Stimulated activated CD4-positive, alpha-beta T cell treated with anti-CD3 and anti-CD28 coated beads, Interleukin-12 subunit alpha, Interleukin-12 subunit beta, amount 100 ng/mL, for 24 hours (primary cell): ENCODE data around the gene MDK.

Experiments used
- DNase-seq, 2 experiments: peaks; one replicate each; pipeline ENCODE4 v3.0.0-alpha.2; 2020; ENCODE audit warnings: low read depth in 2 of 2

MDK gene

GRCh38 chr11:46347637-46348311 is 33.7 kb upstream of the MDK start:
- no peak for DNase-seq

DNA sequence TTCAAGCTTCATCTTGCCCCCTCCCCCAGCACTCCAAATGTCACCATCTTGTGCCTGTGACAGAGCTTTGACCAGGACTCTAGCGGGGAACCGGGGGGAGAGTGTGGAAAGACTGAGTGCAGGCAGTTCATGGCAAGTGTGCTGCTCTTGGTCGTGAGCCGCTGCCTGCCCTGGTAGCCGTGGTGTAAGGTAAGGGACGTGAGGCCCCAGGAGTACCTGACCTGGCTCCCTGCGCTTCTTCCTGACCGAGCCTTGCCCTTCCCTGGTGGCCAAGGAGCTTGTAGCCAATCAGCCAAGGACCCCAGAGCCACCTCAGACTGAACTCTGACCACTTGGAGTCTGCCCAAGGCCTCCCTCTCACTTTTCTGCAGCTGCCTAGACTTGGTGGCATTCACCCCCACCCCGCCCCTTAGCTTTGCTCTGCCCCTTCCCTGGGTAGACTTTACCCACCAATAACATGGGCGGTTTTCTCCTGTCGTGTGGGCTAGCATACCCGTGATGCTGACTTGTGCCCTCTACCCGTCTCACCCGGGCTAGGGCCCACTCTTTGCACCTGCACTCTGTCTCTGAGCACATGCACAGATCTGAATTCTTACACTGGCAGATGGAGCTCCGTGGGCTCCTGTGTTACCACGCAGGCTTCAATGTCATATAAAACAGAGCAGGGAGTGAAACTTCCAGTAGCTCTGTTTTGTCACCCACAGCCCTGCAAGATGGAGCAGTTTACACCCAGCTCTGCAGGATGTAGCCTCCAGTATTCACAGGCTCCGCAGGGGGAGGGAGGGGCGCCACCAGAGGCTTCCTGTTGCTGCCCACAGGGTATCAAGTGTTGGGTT is 32.7 kb upstream of the MDK start:
- DNase-seq, result peak in 1 of 2 experiments; percentile 54

GRCh38 chr11:46350695-46351094 is 30.8 kb upstream of the MDK start:
- no peak for DNase-seq

- no peak for DNase-seq
Measured at GRCh38 chr11:46351148-46351547, 30.3 kb upstream of the MDK start.

GRCh38 chr11:46351606-46352005 is 29.9 kb upstream of the MDK start:
- DNase-seq, result no peak

DNA sequence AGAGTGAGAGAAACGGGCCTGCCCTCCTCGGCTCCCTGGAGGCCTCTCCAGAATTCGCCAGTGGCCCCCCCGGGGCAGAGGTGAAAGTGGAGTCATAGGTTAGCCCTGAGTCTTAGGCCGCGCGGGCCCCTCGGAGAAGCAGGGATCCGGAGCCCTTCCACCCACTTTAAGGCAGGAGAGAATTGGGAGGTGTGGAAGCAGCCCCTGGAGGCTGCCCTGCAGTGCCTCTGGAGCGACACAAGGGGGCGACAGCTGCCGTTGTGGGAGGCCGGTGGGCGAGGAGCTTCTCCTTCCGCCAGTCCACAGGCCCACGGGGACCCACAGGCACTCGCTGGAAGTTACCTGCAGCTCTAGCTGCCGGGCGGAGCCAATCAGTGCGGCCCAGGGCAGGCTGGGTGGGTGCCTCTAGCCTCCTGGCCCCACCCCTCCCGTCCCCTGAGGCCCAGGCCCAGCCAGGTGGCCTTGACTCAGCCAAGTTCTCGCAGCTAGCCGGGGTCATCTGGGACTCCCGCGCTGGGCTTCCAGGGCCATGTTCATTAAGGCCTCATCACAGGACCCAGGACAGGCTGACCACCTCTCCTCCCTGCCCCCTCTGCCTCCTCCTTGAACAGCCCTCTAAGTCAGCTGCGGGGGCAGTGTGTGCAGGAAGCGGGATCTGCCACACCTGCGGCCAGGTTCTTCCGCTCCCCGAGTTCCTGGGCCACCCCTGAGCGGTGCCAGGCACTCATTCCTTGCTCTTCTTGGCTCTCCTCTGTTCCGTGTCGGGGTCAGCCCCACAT is 29.2 kb upstream of the MDK start:
- DNase-seq, result peak in 1 of 2 experiments; percentile 61

DNA sequence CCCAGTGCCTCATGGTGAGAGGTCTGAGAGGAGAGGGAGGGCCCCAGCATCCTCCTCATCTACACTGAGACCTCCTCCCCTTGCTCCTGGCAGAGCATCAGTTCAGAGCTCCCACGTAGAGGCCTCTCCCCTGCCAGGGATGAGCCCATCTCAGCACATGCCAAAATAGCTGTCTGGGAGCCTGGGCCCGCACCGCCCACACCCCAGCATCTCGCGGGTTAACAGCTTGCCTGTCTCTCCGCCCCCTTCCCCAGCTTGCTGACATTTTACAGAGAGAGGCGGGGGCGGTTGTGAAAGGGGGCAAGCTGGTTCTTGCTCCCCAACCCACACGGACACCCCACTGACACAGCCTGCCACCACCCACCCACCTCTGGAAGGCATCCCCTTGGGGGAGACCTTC is 27.8 kb upstream of the MDK start:
- peak in 1 of 2 experiments; percentile 62 for DNase-seq

GRCh38 chr11:46356924-46357482 is 24.5 kb upstream of the MDK start:
- DNase-seq, result no peak

GRCh38 chr11:46357483-46357936 is 24.0 kb upstream of the MDK start:
- no peak for DNase-seq

DNA sequence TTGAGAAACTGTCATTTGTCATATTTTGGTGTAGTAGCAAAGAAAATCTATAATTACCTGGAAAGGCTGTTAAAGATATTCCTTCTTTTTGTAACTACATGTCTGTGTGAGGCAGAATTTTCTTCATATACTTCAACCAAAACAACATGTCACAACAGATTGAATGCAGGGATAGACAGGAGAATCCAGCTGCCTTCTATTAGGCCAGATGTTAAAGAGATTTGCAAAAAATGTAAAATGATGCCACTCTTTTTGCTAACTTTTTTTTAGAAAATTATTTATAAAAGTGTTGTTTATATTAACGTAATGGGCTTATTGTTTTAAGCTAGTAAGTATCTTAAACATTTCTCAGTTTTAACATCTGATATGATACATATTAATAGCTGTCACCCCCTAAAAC is 21.5 kb upstream of the MDK start:
- no peak for DNase-seq

DNA sequence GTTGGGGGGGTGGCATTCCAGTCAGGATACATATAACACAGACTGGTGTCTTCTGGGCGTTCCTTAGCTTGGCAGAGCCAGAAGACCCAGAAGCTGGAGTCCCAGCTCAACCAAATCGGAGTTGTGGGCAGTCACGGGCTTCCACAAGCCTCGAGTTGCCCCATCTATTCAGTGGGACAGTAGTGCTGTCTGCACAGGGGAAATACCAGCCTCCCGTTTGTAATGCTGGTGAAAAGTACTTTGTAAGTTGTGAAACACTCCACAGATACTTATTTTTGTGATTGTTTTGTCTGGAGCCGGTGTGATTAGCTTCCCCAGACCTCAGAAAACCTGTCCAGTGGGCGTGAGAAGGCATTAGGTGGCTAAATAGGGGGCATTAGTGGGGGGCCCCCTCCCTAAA is 20.6 kb upstream of the MDK start:
- DNase-seq, result no peak

- peak in 1 of 2 experiments; percentile 56 for DNase-seq
Measured at GRCh38 chr11:46361283-46362155, 19.9 kb upstream of the MDK start.

DNA sequence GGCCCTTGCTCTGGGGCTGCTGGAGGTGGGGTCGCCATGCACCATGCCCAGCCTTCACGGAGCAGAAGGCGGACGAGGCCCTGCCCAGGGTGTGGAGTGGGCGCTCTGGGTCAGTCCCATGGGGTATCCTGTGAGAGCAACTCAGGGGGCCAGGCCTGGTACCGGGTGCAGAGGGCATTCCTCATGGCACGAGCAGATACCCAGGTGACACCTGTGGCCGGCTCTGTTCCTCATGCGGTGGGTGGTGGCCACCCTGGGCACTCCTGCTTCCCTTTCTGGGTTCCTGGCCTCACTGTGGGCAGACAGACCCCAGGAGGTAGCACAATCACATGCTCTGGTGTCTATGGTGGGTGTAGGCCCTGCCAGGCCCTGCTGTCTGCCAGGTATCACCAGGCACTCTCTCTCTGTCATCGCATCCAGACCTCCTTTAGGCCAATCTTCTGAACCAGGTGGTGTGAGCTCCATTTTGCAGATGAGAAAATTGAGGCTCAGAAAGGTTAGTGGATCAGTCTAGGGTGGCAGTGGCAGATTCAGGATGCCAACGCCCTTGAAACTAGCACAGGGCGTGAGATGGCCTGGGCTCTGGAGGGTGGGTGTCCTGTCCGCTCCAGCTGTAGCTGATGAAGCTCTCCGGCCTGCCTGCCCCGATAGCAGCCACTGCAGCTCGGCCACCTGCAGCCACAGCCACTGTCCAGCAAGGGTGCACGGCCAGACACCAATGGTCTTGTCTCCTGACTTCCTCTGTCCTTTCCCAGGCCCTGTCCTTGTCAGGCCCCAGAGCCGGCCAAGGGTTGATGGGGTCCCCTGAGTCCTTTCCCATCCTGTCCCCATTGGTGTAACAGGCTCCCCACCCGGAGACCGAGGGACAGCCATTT is 19.1 kb upstream of the MDK start:
- DNase-seq, result no peak

DNA sequence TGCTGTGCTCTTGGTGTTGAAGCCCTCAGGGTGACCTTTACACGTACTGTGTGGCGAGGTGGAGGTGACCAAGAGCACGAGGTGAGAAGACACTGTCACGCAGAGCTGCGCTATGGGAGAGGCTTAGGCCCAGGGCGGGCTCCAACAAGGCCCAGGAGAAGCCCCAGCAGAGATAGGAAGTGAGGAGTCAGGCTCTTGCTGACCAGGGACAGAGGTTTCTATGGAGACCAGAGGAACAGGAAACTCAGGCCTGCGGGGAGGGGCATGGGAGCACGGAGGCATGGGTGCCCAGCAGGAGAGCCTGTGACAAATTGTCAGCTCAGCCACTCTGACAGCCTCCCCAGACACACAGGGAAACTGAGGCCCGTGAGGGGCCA is 18.4 kb upstream of the MDK start:
- DNase-seq, result no peak

DNA sequence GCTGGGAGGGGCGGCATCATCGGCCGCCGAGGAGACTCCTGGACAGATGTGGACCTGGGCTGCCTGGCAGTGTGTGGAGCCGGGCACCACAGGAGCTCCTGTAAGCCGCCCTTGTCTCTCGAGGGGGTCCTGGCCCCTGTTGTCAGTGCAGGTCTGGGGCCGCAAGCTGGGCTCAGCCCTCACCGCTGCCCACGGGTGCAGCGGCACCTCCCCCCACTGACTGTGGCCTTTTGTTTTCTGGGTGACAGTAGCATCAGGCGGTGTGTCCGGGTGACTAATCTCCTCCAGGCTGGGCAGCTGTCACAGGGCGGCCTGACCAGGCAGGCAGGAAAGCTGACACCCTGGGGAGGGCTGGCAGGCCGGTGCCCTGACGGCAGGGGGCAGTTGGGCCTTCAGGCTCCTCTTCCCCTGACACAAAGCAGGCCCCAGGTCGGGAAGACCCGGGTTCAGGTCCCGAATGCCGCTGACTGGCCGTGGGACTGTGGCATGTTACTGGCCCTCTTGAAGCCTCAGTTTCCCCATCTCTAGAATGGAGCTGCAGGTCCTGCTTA is 17.9 kb upstream of the MDK start:
- no peak for DNase-seq

- DNase-seq, result no peak
Measured at GRCh38 chr11:46364056-46364455, 17.4 kb upstream of the MDK start.

DNA sequence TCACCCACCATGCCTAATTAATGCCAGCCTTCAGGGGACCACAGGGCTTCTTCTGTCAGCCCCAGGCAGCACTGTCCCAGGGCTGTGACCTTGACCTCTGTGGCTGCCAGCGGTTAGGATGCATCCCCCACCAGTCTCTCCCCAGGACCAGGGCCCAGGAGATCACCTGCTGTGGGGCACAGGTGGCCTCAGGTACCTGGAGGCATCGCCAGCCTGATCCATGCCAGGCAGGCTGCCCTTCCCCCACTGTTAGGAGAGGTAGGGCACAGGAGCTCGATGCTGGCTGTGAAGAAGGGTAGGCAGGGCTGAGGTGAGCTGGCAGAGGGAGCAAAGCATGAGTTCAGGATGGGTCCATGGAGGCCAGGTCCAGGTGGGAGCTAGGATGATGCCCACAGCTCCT is 16.7 kb upstream of the MDK start:
- DNase-seq, result no peak

- no peak for DNase-seq
Measured at GRCh38 chr11:46366260-46366659, 15.2 kb upstream of the MDK start.

DNA sequence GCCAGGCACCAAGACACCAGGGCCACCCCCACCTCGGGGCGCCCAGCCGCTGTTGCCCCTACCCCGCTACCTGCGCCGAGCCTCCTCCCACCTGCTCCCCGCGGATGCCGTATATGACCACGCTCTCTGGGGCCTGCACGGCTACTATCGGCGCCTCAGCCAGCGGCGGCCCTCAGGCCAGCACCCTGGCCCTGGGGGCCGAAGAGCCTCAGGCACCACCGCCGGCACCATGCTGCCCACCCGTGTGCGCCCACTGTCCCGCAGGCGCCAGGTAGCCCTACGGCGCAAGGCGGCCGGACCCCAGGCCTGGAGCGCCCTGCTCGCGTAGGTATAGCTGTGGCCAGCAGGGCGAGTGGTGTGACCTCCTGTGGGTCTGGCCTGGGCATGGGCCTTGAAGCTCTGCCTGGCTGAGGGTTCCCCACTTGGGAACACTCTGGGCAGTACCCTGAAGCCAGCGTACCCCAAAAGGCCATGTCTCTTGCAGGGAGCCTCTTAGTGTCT is 14.8 kb upstream of the MDK start:
- DNase-seq, result no peak
